Upper lobe of left lung (tissue), 4 donors: Measurements from ENCODE around the gene FBLN7.

Source experiments
- POLR2A ChIP-seq, 4 donors: fragments of 450-650 bp; IDR thresholded peaks; one replicate each; pipeline ENCODE4 v1.5.1; 2016 to 2017; ENCODE audit warnings: antibody characterized with exemption in 4 of 4, mild to moderate bottlenecking in 2 of 4
- TF ChIP-seq, protein P1 (sequence below), 6 experiments: fragments of 450-650 bp in 4 of 6; fragments of 200-600 bp in 2 of 6; sonication (generic) in 2 of 6; IDR thresholded peaks; one replicate each; pipeline ENCODE4 v1.5.1; 2016 to 2019; ENCODE audit warnings: antibody characterized with exemption in 6 of 6

DNA sequence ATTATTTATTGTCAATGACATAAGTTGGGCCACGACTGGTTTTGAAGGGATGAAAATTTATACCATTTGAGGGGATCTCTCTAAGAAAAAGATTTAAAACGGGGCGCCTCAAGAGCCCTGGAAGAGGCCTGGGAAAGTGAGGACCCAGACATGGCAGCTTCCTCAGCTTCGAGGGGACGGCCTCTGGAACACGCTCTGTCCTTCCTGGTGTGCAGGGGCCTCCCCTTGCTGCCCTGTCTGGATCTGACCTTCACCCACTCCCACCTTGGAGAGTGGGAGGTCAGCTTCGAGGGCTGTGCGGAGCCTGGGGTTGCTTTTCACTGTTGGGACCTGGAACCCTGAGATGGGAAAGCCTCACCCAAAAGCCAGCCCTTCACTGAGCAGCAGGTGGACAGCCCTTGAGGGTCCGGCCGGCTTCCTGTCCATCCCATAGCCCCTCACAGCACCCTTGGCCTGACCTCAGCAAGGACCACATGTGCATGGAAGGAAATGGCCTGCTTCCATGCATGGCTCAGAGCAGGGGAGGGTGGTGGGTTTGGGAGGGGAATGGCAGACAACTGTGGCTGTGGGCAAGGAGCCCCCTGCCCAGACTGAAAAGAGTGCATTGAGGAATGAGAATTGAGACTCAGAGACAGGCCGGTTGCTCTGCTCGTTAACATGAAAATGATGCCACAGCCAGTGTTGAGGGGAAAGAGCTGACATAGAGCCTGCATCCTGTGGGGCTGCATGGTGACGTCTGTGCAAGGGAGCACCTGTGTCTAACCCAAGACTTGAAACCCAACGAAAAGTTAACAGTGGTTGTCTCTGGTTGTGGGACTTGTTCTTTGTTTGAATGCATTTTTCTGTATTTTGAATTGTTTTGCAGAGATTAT is 16.3 kb downstream of the FBLN7 start:
- TF ChIP-seq, protein P1, sequence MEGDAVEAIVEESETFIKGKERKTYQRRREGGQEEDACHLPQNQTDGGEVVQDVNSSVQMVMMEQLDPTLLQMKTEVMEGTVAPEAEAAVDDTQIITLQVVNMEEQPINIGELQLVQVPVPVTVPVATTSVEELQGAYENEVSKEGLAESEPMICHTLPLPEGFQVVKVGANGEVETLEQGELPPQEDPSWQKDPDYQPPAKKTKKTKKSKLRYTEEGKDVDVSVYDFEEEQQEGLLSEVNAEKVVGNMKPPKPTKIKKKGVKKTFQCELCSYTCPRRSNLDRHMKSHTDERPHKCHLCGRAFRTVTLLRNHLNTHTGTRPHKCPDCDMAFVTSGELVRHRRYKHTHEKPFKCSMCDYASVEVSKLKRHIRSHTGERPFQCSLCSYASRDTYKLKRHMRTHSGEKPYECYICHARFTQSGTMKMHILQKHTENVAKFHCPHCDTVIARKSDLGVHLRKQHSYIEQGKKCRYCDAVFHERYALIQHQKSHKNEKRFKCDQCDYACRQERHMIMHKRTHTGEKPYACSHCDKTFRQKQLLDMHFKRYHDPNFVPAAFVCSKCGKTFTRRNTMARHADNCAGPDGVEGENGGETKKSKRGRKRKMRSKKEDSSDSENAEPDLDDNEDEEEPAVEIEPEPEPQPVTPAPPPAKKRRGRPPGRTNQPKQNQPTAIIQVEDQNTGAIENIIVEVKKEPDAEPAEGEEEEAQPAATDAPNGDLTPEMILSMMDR (IDR thresholded peaks at IDR 0.05), result no peak
- TF ChIP-seq POLR2A (IDR thresholded peaks at IDR 0.05), result no peak
